Progenitor cell of endocrine pancreas (in vitro differentiated cells): ENCODE data around the gene RNFT2. TPM values are rescaled to one million over a fixed set of nuclear protein-coding genes. Genes with fewer than 3 reads are reported as not detected.

Experiments
- DNase-seq: peaks from one replicate; pipeline ENCODE4 v3.0.0; 2021; ENCODE audit warnings: low spot score; ENCODE audit not compliant: unreplicated experiment
- H3K27ac Mint-ChIP-seq: 2 replicates; pipeline ENCODE4 v1.8.0; 2021; ENCODE audit warnings: mild to moderate bottlenecking, moderate library complexity, mixed read lengths
- H3K27me3 Mint-ChIP-seq: 2 replicates; pipeline ENCODE4 v1.8.0; 2021; ENCODE audit warnings: mixed read lengths
- H3K36me3 Mint-ChIP-seq: 2 replicates; pipeline ENCODE4 v1.8.0; 2022; ENCODE audit warnings: mixed read lengths; ENCODE audit not compliant: insufficient read depth
- H3K4me1 Mint-ChIP-seq: 2 replicates; pipeline ENCODE4 v1.8.0; 2021; ENCODE audit warnings: low read depth, mixed read lengths
- H3K4me3 Mint-ChIP-seq: 2 replicates; pipeline ENCODE4 v1.8.0; 2021; ENCODE audit warnings: low read depth, mild to moderate bottlenecking, moderate library complexity, mixed read lengths
- H3K9me3 Mint-ChIP-seq: 2 replicates; pipeline ENCODE4 v1.8.0; 2021; ENCODE audit warnings: low read depth, mixed read lengths
- CTCF ChIP-seq: fragments of 200-600 bp; sonication (generic); IDR thresholded peaks from one replicate; pipeline ENCODE4 v1.5.0; 2021; ENCODE audit warnings: antibody characterized with exemption, mild to moderate bottlenecking; ENCODE audit not compliant: unreplicated experiment
- total RNA-seq: library from RNA; stranded (reverse); gene quantifications from 2 replicates; pipeline ENCODE4 v1.2.1, GENCODE V29; 2021

The RNFT2 gene
- total RNA-seq, 1 donor from 2014 or later = 32.1 TPM

- no peaks in the 10 kb centered on the region for H3K9me3 Mint-ChIP-seq
- H3K36me3 Mint-ChIP-seq = peaks cover 17% of the 10 kb centered on the region
- H3K27ac Mint-ChIP-seq = no peak overlapping the region
- no peak for TF ChIP-seq CTCF
- no peak for DNase-seq
- no peaks in the 10 kb centered on the region for H3K4me1 Mint-ChIP-seq
- no peak overlapping the region for H3K4me3 Mint-ChIP-seq
- H3K27me3 Mint-ChIP-seq = no peaks in the 10 kb centered on the region
Observed at GRCh38 chr12:116765271-116765670, 27.2 kb downstream of the RNFT2 start.

- Mint-ChIP-seq H3K27ac (no peak overlapping the region), H3K9me3 (no peaks in the 10 kb centered on the region), H3K36me3 (peaks cover 11% of the 10 kb centered on the region), H3K27me3 (no peaks in the 10 kb centered on the region), H3K4me3 (no peak overlapping the region), H3K4me1 (no peaks in the 10 kb centered on the region)
- no peak for TF ChIP-seq CTCF
- DNase-seq = no peak
Observed at GRCh38 chr12:116766285-116766684, 28.2 kb downstream of the RNFT2 start.

GRCh38 chr12:116766746-116767145 is 28.6 kb downstream of the RNFT2 start:
- no peak for DNase-seq
- Mint-ChIP-seq H3K27me3 (no peaks in the 10 kb centered on the region), H3K4me3 (no peak overlapping the region), H3K27ac (peak overlapping the region; percentile 49), H3K9me3 (no peaks in the 10 kb centered on the region), H3K36me3 (peaks cover 11% of the 10 kb centered on the region), H3K4me1 (no peaks in the 10 kb centered on the region)
- no peak for TF ChIP-seq CTCF

- no peaks in the 10 kb centered on the region for H3K27me3 Mint-ChIP-seq
- TF ChIP-seq CTCF = no peak
- H3K36me3 Mint-ChIP-seq = peaks cover 11% of the 10 kb centered on the region
- H3K27ac Mint-ChIP-seq = no peak overlapping the region
- peaks cover 4% of the 10 kb centered on the region for H3K9me3 Mint-ChIP-seq
- no peak overlapping the region for H3K4me3 Mint-ChIP-seq
- no peaks in the 10 kb centered on the region for H3K4me1 Mint-ChIP-seq
- DNase-seq = no peak
Observed at GRCh38 chr12:116771651-116772050, 33.5 kb downstream of the RNFT2 start.

- TF ChIP-seq CTCF = no peak
- no peaks in the 10 kb centered on the region for H3K27me3 Mint-ChIP-seq
- DNase-seq = no peak
- H3K4me3 Mint-ChIP-seq = no peak overlapping the region
- H3K4me1 Mint-ChIP-seq = no peaks in the 10 kb centered on the region
- H3K9me3 Mint-ChIP-seq = peaks cover 4% of the 10 kb centered on the region
- peaks cover 9% of the 10 kb centered on the region for H3K36me3 Mint-ChIP-seq
- H3K27ac Mint-ChIP-seq = no peak overlapping the region
Observed at GRCh38 chr12:116773276-116773731, 35.2 kb downstream of the RNFT2 start.
